ENCODE data around the gene ABLIM2. TPM values are rescaled to one million over a fixed set of nuclear protein-coding genes. Genes with fewer than 3 reads are reported as not detected.

ABLIM2 gene
- total and polyA plus RNA-seq, 2 of the 13 experiments (the other 11 are each of a cell fraction or from before 2014, with no cell fraction given): 0.20 to 0.37 TPM

- TF ChIP-seq ELF4 (CRISPR knock-in tag; IDR thresholded peaks at IDR 0.05; ENCODE audit: borderline replicate concordance) (no peak), MTF1 (CRISPR knock-in tag; IDR thresholded peaks at IDR 0.05) (no peak), ZNF724P (CRISPR knock-in tag; IDR thresholded peaks at IDR 0.05; ENCODE audit: borderline replicate concordance) (no peak), HDAC1 (CRISPR knock-in tag; IDR thresholded peaks at IDR 0.05) (0 out of 2 replicates have a peak, but pooled peaks have one; percentile 26), HOXA3 (CRISPR knock-in tag; IDR thresholded peaks at IDR 0.05) (peak; percentile 50; the same call in 1 of the 2 replicates), STAG1 (CRISPR knock-in tag; IDR thresholded peaks at IDR 0.05) (peak; percentile 67), ATF7 (IDR thresholded peaks at IDR 0.05) (no peak), ATF7 (CRISPR knock-in tag; IDR thresholded peaks at IDR 0.05) (no peak), ZNF331 (CRISPR knock-in tag; IDR thresholded peaks at IDR 0.05) (peak; percentile 34; the same call in 1 of the 2 replicates), ZNF687 (CRISPR knock-in tag; IDR thresholded peaks at IDR 0.05) (peak; percentile 28; the same call in 1 of the 2 replicates), TEAD3 (CRISPR knock-in tag; optimal IDR thresholded peaks at IDR 0.05; ENCODE audit: borderline replicate concordance) (peak; percentile 26), ZFP36 (IDR thresholded peaks at IDR 0.05; ENCODE audit: borderline replicate concordance, low read depth, low read length, partially characterized antibody) (peak; percentile 91), ATF7-NPFF (CRISPR knock-in tag; IDR thresholded peaks at IDR 0.05; ENCODE audit: low read depth) (no peak), THAP11 (CRISPR knock-in tag; IDR thresholded peaks at IDR 0.05) (0 out of 2 replicates have a peak, but pooled peaks have one; percentile 38), MIXL1 (CRISPR knock-in tag; IDR thresholded peaks at IDR 0.05) (0 out of 2 replicates have a peak, but pooled peaks have one; percentile 26), CTCF (CRISPR knock-in tag; IDR thresholded peaks at IDR 0.05) (peak; percentile 85), FOSL2 (CRISPR knock-in tag; IDR thresholded peaks at IDR 0.05) (peak; percentile 41; the same call in 1 of the 2 replicates), EZH2 (conservative IDR thresholded peaks at IDR 0.05; ENCODE audit: low read depth, low read length) (no peak), ZNF770 (CRISPR knock-in tag; IDR thresholded peaks at IDR 0.05) (0 out of 2 replicates have a peak, but pooled peaks have one; percentile 17), ETV5 (CRISPR knock-in tag; IDR thresholded peaks at IDR 0.05; ENCODE audit: borderline replicate concordance) (0 out of 2 replicates have a peak, but pooled peaks have one; percentile 11), SAP130 (CRISPR knock-in tag; IDR thresholded peaks at IDR 0.05; ENCODE audit: low read depth) (peak; percentile 47; the same call in 1 of the 2 replicates), FOXA3 (CRISPR knock-in tag; IDR thresholded peaks at IDR 0.05) (0 out of 2 replicates have a peak, but pooled peaks have one; percentile 13)
Observed at GRCh38 chr4:8192748-8193738, 34.4 kb upstream of the ABLIM2 start (continued).

Data from HepG2 (cell line).